Heart right ventricle (tissue), 16 donors: ENCODE results near the gene ADARB2. TPM values are rescaled to one million over a fixed set of nuclear protein-coding genes. Genes with fewer than 3 reads are reported as not detected.

Experiments
- ATAC-seq, 8 donors: fragments of 200-7000 bp; cut with Tn5 transposase; one replicate each; pipeline ENCODE4 v1.9.1; 2020; ENCODE audit warnings: mild to moderate bottlenecking in 8 of 8, moderate library complexity in 8 of 8, moderate number of reproducible peaks in 1 of 8
- DNase-seq, 2 donors: peaks; one replicate each; pipeline ENCODE4 v3.0.0-alpha.2; 2020
- H3K27ac ChIP-seq, 10 donors: fragments of 200-600 bp; sonication (generic) in 2 of 10; one replicate each; pipeline versions ENCODE4 v1.5.0 to v1.8.0; 2020 to 2022; ENCODE audit warnings: mild to moderate bottlenecking in 3 of 10
- H3K27me3 ChIP-seq, 7 donors: fragments of 200-600 bp; one replicate each; pipeline ENCODE4 v1.8.0; 2021 to 2022; ENCODE audit warnings: mild to moderate bottlenecking in 2 of 7
- H3K36me3 ChIP-seq, 9 donors: fragments of 200-600 bp; sonication (generic) in 1 of 9; one replicate each; pipeline versions ENCODE4 v1.5.0 to v1.8.0; 2020 to 2022; ENCODE audit warnings: mild to moderate bottlenecking in 2 of 9
- H3K4me1 ChIP-seq, 9 donors: fragments of 200-600 bp; sonication (generic) in 1 of 9; one replicate each; pipeline versions ENCODE4 v1.5.0 to v1.8.0; 2020 to 2022; ENCODE audit warnings: mild to moderate bottlenecking in 4 of 9
- H3K4me3 ChIP-seq, 10 donors: fragments of 200-600 bp; sonication (generic) in 2 of 10; one replicate each; pipeline versions ENCODE4 v1.5.0 to v1.8.0; 2020 to 2022; ENCODE audit warnings: mild to moderate bottlenecking in 7 of 10, moderate library complexity in 2 of 10
- H3K9me3 ChIP-seq, 11 donors: fragments of 200-600 bp in 10 of 11; sonication (generic) in 2 of 11; one replicate each; pipeline versions ENCODE4 v1.5.0 to v1.8.0; 2013 to 2022; ENCODE audit warnings: mild to moderate bottlenecking in 2 of 11, control low read depth in 1 of 11, moderate library complexity in 1 of 11
- WGBS, 2 donors: extraction: QIAGEN DNeasy Blood & Tissue Kit; methylation state at CpG; one replicate each; pipeline ENCODE4 v1.1.7; 2013; ENCODE audit warnings: inconsistent platforms in 1 of 2; 5-methylcytosine and 5-hydroxymethylcytosine counted together
- intact Hi-C, 10 donors: fragments of 100-400 bp; cut with DNase I; formaldehyde crosslinking; loops; one replicate each; pipeline versions ENCODE4 v1.11.1 to v1.14.2; 2022
- polyA plus RNA-seq, 2 donors: library from polyadenylated mRNA; stranded (reverse); fragments of 200-250 nt; gene quantifications; one replicate each; pipeline ENCODE4 v1.2.3, GENCODE V29; 2013
- total RNA-seq, 10 donors: library from RNA; stranded (reverse); fragmentation: NEBNext Ultra II Directional in 3 of 10; extraction: Animal tissue kit (Norgen Biotek cat#: 25700) in 3 of 10; gene quantifications; one replicate each; pipeline versions ENCODE4 v1.2.1 to v1.2.4, GENCODE V29; 2021 to 2023
- TF ChIP-seq, protein P1 (sequence below), 9 donors: fragments of 200-600 bp; sonication (generic) in 2 of 9; IDR thresholded peaks; one replicate each; pipeline versions ENCODE4 v1.5.0 to v1.8.0; 2021 to 2022; ENCODE audit warnings: antibody characterized with exemption in 9 of 9, mild to moderate bottlenecking in 5 of 9, moderate library complexity in 1 of 9
- donor health status: Arrhythmogenic right ventricular cardiomyopathy.
- donor health status: ischemic (EF 13 %, LVEDD 7.1; RV severe dilation, severe dysfunction).
- donor health status: healthy with polysubstance abuse.
- donor health status: DM: no; HTN: yes; CAD: no.
- donor health status: DM: no; HTN: no; CAD: no.
- donor health status: ischemic (EF 25% LVEDD 6.9; RV normal size, moderate dysfunction).
- donor health status: ischemic (EF 25% LVEDD 5.7; RV mildly dilated, moderate dysfunction).
- donor health status: healthy.
- donor health status: DM: yes; HTN: yes; CAD: no.
- donor health status: Ischemic cardiomyopathy.
- donor health status: ischemic (EF 35%, LVEDD 5.7; RV mildly dilated, moderate dysfunction).
- donor health status: nonischemic (EF 11% LVEDD 7.7; RV severe dilation, severe dysfunction).
- donor health status: DM: yes; HTN: yes; CAD: no.
- donor health status: PGD.
- donor health status: ischemic (EF 29% LVEDD 5.4; RV normal size, mild dysfunction).
- donor health status: nonischemic (EF 23%, LVEDD 6.1; RV moderate dilation, normal function).

The ADARB2 gene
- total and polyA plus RNA-seq, 12 donors, result 0.08 to 0.47 (median 0.17) TPM; not detected in 2

DNA sequence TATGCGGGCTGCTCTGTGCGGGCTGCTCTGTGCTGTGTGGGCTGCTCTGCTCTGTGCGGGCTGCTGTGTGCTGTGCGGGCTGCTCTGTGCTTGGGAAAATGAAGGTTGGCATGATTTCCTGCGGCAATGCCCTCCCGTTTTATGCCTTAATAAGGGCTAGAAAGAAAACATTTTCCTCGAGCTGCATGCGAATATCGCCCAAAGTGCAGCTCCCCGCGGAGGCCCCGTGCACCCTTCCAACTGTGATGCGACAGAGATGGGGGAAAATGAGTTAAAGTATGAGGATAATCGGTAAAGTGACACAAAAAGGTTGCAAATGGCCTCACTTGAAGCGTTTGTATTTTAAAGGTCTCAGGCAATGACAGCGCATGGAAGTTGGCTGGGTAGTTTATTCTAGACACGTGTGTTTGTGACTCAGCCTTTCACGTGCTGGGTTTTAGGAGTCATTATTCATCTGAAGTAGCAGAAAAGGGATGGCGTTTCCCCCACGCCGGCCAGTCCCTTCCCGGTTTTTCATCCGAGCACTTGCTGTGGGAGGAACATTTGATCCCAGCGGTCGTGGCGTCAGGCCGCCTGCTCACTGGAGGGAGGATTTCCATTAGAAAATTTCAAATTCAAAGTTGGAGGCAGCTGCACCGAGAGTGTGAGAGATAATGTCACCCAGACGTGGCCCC lies 220.7 kb downstream of the ADARB2 start:
- intact Hi-C loops, result no loop called here

DNA sequence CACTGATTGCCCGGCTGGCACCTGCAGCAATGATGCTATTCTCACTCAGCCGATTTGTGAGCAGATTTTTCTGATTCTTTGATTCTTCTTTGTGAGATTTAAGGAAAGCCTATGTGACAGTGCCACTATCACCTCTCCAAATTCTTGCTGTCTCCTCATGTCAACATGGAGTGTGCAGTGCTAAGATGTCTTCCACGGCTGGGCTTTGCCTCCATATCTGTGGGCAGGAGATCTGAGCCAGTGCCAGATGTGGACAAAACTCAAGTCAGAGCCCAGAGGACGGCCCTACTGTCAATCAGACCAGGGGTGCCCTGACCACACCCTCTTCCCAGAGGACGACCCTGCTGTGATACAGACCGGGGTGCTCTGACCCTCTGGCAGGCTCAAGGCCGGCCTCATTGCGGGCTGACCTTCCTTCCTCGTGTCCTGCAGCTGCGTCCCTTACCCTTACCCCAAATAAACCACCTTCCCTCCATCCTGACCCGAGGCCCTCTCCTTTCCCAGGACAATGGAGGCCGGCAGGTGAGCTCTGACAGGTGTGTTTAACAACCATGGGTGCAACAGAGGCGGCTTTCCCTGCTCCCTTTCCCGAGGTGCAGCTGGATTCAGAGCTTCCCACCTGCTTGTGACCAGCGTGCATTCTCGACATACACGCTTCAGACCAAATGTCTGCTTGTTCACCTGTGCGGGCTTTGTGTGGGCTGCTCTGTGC lies 221.4 kb downstream of the ADARB2 start:
- WGBS, 2 donors, result 75 to 80% methylated on average over 18 of the region's 18 CpGs
- Histone ChIP-seq H3K9me3 (no peaks in the 10 kb centered on the region), H3K4me3 (no peak overlapping the region), H3K27me3 (peaks cover 0 to 17% (median 0%) of the 10 kb centered on the region in 7 donors), H3K27ac (no peak overlapping the region), H3K4me1 (no peaks in the 10 kb centered on the region), H3K36me3 (no peaks in the 10 kb centered on the region)
- ATAC-seq (no peak), DNase-seq (no peak)
- TF ChIP-seq, protein P1, sequence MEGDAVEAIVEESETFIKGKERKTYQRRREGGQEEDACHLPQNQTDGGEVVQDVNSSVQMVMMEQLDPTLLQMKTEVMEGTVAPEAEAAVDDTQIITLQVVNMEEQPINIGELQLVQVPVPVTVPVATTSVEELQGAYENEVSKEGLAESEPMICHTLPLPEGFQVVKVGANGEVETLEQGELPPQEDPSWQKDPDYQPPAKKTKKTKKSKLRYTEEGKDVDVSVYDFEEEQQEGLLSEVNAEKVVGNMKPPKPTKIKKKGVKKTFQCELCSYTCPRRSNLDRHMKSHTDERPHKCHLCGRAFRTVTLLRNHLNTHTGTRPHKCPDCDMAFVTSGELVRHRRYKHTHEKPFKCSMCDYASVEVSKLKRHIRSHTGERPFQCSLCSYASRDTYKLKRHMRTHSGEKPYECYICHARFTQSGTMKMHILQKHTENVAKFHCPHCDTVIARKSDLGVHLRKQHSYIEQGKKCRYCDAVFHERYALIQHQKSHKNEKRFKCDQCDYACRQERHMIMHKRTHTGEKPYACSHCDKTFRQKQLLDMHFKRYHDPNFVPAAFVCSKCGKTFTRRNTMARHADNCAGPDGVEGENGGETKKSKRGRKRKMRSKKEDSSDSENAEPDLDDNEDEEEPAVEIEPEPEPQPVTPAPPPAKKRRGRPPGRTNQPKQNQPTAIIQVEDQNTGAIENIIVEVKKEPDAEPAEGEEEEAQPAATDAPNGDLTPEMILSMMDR (IDR thresholded peaks at IDR 0.05), result no peak
- intact Hi-C loops, result no loop called here

More for the DNA sequence above, 220.7 kb downstream of the ADARB2 start:
- 77 to 79% methylated on average over 29 of the region's 29 CpGs for whole genome bisulfite sequencing, 2 donors
- Histone ChIP-seq H3K27ac (no peak overlapping the region), H3K9me3 (no peaks in the 10 kb centered on the region), H3K27me3 (peaks cover 0 to 15% (median 0%) of the 10 kb centered on the region in 7 donors), H3K4me3 (no peak overlapping the region), H3K4me1 (no peaks in the 10 kb centered on the region), H3K36me3 (no peaks in the 10 kb centered on the region)
- DNase-seq, result no peak
- TF ChIP-seq, protein P1 (IDR thresholded peaks at IDR 0.05), result no peak
- no peak for ATAC-seq

DNA sequence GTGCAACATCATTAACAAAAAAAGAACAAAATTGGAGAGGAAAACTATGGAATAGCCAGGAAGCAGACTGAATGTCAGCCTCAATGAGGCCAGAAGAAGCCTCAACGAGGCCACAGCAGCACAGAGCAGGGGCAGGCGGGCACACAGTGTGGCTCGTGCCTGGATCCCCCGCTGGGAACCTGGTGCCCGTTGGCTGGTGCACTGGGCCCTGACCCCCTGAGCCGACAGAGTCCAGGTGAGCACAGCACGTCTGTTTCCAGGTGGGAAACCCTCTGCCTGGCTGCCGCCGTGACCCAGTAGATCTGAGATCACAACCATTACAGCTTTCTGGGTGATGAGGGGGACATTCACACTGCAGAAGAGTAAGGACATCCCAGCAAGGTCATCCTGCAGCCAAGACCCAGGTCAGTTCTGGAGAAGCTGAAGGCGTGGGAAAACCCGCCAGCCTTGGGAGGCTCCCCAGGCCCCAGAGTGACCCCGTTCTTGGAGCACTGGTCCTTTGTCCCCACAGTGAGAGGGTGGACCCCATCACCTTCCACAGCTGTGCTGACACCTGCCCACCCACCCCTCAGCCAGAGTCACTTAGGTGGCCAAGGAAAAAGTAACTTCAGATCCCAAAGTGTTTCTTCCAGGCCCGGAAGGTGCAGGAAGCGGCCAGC lies 222.1 kb downstream of the ADARB2 start:
- TF ChIP-seq, protein P1 (IDR thresholded peaks at IDR 0.05), result no peak
- Histone ChIP-seq H3K27ac (no peak overlapping the region), H3K4me1 (no peaks in the 10 kb centered on the region), H3K27me3 (peaks cover 0 to 17% (median 0%) of the 10 kb centered on the region in 7 donors), H3K4me3 (no peak overlapping the region), H3K9me3 (no peaks in the 10 kb centered on the region), H3K36me3 (no peaks in the 10 kb centered on the region)
- DNase-seq (no peak), ATAC-seq (no peak)
- intact Hi-C loops, result no loop called here
- 89 to 91% methylated on average over 14 of the region's 14 CpGs for WGBS, 2 donors

DNA sequence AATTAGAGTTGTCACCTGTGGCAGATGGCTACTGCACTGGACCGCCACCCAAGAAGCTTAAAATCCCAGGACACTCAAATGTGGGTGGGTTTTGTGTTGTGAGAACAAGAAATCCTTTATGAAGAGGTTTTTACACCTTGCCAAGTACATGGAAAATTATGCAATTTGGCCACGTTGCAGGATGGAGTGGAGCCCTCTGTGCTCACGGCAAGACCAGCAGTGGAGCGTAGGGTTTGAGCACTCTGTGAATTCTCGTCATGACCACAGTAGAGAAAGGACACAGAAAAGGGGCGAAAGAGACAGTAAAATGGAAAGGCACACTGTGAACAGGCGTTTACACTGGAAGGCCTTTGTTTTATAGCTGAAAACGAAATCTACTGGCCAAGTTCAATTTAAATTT lies 222.6 kb downstream of the ADARB2 start:
- intact Hi-C loops, result no loop called here
- WGBS, 2 donors, result 78 to 82% methylated on average over 8 of the region's 8 CpGs
- TF ChIP-seq, protein P1 (IDR thresholded peaks at IDR 0.05), result no peak

More for the DNA sequence above, 222.6 kb downstream of the ADARB2 start:
- H3K9me3 ChIP-seq, result no peaks in the 10 kb centered on the region
- H3K27ac ChIP-seq, result no peak overlapping the region
- DNase-seq (no peak), ATAC-seq (no peak)
- H3K27me3 ChIP-seq, result peaks cover 0 to 17% (median 0%) of the 10 kb centered on the region in 7 donors
- H3K36me3 ChIP-seq, result no peaks in the 10 kb centered on the region
- H3K4me1 ChIP-seq, result no peaks in the 10 kb centered on the region
- H3K4me3 ChIP-seq, result no peak overlapping the region
